Measurements from ENCODE around the gene SUPT3H.
"Not testable (repeated sequence)": the region's sequence is repeated elsewhere in the genome, so short reads cannot be mapped to it uniquely, and the experiment has no call there.

The SUPT3H gene

DNA sequence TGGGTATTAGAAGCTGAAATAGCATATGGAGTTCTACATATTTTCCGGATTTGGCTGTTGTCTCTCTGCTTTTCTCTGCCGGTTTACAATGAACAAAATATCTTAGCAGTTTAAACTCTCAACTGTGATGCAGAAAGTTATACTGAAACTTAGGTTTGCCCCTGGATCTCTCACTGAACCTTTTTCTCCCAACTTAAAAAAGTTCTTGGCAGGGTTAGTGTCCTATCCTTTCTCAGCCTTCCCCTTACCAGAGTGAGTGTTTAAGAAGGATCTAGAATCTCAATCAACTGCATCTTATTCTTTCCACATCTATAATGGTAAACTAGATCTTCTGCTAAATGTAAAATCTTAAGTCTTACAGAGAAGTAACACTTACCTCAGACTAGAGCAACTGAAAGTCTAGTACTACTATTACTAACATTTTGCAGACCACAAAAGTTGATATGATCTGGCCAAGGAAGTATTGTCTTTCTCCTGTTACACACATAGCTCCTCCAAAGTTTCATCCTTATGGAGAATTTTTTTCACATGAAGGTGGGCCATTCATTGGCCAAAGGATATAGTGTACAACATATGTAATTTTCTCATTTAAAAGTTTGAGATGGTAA lies 441.9 kb downstream of the SUPT3H start:
- DNase-seq: no peak

DNA sequence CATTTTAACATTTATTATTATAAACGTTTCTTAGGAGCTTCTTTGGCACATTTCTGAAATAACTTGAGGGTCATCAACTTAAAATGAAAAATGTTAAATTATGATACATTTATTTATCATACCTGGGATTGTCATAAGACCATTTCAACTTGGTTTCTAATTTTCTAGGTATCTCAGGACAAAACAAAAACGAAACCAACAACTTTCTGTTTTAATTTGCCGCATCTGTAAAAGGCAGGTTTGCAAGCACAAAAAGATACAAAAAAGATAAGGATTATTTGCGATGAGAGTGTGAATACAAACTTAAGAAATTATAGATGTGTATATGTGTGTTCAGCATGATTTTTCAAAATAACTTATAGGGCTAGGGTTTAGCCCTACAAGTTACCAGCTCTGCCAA lies 444.6 kb downstream of the SUPT3H start:
- peak; percentile 57 for DNase-seq

DNA sequence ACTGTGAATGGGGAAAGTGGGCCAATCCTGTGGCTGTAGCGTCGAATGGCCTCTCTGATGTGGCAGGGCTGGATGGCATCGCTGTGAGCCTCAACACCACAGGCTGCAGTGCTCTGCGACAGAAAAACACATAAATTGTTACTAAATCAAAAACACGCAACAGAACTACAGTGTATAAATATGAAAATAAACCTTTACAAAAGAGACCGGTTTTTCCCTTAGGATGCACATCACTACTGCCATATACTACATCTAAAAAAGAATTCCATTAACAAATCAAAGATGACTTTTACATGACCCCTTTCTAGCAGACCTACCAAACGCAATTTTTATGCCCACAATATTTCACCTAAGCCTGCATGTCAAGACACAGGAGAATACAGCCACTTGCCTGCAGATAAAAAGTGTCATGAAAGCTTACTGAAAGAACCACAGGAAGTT lies 445.1 kb downstream of the SUPT3H start:
- DNase-seq: peak; percentile 71

DNA sequence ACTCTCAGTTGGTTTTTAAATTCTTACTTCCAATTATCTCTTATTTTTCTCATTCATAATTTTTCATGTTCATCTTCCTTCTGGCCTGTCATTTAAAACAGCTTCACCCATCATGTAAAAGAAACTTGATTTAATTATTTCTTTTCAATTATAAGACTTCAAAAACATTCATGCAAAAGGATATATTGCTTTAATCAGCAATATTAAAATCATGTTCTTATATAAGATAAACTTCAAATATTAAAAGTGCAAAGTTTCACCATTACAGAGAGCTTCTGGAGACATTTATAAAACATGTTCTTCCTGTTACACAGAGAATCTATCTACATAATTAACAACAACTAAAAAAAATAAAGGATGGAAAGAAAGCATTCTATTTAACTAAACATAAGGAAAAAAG lies 446.3 kb downstream of the SUPT3H start:
- no peak for DNase-seq

DNA sequence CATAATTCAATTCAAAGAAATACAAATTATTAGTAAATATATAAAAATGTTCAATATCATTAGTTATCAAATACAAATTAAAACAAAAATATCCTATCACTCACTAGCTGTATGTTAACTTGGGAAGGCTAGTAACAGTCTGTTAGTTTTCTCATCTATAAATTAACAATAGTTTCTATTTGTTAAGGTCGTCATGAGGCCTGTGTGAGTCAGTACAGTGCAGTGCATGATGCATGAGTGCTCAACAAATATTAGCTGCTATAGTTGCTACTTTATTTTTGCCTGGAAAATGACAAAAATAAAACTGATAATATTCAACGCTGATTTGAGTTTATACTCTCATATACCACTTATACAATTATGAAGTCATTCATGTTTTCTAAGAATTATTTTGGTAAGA lies 451.2 kb downstream of the SUPT3H start:
- DNase-seq: peak; percentile 34

DNA sequence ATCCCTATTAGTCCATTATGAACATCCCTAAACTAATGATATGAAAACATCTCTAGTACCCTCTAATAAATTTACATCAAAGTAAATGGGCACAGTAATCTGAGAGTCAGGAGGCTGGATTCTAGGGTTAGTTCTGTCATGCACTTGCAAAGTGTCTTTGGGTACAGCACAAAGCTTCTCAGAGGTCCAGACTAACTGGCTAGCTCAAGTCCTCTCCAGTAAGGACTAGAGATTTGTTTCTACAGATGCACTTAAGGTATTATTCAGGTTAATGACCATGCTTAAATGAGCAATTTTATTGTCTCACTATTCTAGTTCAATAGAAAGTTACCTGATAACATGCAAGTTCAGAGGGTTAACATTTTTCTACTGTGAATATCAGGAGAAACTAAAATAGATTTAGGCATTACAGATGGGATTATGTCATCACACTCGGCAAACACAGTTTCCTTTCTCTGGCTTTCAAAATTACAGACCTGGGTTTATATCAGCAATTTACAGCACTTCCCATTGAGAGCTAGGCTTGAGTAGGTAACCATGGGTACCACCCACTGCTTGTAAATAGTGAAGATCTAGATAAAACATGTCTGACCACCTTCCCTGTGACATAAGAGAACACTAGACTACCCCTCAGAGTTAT lies 452.5 kb downstream of the SUPT3H start:
- peak; percentile 85 for DNase-seq

DNA sequence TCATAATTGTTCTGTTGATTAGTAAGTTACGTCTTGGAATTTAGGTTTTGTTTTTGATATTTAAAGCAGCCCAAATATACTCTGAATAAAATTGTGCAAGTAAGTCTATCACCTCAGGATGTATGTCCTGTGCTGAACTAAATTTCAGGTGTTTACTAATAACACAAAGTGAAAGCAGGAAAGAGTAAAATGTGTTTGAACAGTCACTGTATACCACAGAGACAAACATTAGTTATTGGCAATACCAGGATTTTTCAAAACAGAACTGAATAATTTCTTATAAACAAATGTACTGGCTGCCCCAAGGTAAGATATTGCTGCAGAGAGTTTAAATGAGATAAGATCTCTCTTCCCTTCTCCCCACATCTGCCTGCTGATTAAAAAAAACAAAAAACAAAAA lies 454.3 kb downstream of the SUPT3H start:
- DNase-seq: peak; percentile 37

DNA sequence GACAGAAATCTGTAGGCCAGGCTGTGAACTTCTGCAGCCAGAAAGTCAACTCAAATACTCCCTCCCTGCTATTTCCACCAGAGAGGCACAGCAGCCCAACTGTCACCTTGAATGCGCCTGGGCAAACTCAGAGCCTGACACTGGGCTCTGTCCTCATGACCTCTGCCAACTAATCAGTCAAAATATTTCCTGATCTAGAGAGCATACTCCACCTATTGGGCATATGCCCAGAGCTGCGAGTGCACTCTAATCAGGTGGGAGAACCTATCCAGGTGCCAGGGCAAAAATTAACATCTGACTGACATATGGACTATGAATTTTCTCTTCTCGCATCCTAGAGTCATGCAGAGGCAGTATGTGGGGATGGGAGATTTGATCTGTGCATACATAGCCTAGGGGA lies 455.9 kb downstream of the SUPT3H start:
- DNase-seq: peak; percentile 23

DNA sequence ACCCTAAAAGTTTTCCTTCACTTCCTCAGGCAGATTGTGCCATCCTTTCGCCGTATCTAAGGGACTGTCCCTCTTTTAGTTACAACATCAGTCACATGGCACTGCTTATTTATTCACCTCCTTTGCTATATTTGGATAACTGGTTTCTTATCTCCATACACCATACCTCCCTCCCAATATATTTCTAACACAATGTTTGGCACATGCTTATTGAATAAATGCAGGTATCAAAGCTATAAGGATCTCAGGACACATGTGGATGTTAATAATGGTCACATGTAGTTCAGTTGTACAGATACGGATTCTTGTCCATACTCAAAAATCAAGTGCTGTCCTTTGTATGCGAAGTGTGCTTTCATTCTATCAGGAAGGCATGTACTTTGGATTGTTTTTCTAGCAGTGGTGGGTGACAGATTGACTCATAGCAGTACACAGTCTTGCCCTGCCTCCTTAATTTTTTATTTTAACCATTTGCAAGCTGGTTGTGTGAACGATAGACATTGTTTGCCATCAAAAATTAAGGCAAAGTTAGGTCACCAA lies 456.7 kb downstream of the SUPT3H start:
- no peak for DNase-seq

DNA sequence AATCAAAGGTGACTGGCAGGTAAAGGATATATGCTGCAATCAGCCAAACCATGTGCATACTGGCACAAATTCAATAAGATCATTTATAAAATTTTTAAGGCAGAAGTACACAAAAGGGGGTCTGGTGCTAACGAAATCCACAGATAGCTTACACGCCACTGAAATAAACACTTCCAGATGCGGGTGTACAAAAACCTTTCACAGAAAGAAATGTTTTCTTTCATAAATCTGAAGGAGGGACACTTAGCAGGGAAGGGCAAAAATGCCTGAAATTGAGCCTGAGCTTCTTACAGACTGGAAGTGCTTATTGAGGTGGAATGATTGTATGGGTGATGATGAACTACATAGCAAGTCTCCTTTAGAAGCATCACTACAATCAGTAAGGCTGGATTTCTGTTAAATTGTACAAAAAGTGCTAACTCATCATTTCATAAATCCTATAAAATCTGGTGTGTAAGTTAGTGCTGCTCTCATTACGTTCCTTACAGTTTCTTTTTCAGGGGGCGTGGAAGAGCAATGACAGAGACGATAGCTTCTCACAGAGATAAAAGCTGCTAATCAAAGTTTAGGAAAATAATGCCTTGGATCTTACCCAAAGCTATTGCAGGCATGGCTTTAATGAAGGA lies 458.9 kb downstream of the SUPT3H start:
- DNase-seq: no peak

DNA sequence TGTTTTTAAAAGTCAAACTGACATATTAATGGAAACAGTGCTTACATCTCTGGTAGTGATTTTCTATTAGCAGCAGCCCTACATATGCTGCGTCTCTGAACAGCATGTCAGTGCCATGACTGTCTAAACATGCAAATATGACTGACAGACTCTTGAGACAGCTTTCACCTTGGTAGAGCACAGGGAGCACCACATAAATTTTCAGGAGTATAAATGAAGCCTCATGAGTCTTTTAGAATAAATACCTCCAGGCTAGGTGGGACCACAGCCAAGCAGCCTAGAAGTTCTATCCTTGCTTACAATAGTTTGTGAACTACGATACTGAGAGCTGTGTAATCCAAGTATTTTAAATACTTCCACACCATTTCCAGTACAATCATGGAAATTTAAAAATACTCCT lies 460.3 kb downstream of the SUPT3H start:
- no peak for DNase-seq

DNA sequence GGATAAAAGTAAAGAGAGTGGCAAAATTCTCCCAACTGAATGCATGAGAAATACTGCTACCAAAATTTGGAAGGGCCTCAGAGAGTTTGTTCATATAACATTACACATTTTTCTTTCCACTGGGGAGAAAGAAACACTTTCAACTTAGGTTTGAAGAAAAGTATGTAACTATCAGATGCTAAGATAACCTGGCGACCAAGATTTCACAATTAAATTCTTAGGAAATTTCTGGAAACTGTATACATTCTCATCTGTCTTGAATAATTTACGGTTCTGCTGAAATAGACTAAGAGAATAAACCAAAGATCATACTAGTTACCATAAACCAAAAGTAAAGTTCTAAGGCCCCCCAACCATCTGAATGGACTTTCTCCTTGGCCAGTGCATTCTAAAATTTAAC lies 462.6 kb downstream of the SUPT3H start:
- DNase-seq: no peak

DNA sequence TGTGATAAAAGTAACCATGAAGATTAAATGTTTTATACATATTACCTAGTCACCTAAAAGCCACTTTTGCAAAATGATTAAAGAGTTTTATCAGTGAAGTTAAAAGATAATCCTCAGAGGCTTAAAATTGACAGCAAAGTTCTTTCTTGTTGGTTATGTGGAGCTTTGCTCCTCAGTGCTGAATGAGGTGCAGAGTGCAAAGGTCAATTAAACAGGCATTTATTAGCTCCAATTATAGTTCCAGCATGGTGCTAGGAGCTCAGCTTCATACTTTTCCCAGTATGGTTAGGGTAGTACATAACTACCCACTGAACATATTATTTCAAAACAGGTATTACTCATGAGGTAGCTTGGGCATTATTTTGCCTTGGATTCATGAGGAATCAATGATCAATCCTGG lies 463.6 kb downstream of the SUPT3H start:
- DNase-seq: no peak

DNA sequence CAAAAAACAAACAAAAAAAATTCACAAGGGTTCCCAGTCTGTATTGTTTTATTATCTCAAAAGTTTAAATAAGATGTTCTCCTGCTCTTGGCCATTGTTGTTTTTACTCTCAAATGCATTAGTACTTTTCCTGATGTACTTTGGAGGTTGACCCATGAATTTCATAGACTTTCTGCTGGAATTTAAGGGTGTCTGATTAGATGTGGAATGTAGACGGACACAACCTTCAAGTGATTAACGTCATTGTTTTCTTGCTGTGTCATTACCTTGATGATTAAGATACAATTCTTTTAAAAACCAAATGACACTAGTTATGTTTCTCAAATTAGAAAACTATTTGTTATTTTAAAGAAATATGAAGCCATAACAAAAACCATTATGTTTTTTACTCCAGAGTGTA lies 471.0 kb downstream of the SUPT3H start:
- no peak for DNase-seq

DNA sequence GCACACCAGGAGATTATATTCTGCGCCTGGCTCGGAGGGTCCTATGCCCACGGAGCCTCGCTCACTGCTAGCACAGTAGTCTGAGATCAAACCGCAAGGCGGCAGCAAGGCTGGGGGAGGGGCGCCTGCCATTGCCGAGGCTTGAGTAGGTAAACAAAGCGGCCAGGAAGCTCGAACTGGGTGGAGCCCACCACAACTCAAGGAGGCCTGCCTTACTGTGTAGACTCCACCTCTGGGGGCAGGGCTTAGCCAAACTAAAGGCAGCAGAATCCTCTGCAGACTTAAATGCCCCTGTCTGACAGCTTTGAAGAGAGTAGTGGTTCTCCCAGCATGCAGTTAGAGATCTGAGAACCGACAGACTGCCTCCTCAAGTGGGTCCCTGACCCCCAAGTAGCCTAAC lies 477.4 kb downstream of the SUPT3H start:
- DNase-seq: not testable (repeated sequence)

DNA sequence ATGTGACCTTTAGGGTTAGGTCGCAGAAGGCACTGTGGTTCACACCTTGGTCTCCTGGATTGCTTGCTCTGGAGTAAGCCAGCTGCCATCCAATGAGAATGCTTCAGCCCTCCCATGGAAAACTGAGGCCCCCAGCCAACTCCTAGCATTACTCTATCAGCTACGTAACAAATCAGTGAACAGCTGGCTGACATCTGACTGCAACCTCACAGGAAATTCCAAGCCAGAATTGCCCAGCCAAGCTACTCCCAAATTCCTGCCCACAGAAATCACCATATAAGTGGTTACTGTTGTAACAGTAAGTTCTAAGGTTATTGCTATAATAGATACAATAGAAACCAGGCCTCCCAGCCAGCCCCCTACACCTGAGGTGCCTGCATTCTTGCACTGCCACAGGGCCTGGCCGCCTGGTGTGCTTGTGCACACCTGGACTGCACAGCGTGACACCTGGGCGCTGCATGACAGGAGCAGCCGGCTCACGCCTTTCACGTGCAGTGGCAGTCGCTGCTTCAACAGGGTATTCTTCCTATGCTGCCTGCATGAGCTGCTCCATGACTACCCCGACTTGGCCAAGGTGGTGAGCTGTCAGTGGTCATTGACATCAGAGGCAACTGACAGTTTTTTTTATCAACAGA lies 479.3 kb downstream of the SUPT3H start:
- no peak for DNase-seq

DNA sequence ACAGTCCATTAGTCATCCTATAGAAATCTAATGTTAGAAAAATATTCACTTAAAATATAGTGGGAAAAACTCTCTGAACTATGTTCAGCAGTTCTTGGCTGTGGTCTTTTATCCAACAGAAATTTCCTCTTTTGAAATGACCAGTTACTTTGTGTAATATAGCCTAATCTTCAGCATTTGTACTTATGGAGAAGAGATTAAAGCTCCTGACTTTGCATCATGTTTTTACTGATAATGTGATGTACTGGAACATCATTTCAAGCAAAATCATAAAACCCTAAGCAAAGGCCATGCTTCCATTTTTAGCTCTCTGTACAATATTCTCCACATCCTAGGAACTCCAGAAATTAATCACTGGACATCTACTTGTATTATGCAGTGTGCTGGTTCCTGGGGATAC lies 480.4 kb downstream of the SUPT3H start:
- DNase-seq: no peak

DNA sequence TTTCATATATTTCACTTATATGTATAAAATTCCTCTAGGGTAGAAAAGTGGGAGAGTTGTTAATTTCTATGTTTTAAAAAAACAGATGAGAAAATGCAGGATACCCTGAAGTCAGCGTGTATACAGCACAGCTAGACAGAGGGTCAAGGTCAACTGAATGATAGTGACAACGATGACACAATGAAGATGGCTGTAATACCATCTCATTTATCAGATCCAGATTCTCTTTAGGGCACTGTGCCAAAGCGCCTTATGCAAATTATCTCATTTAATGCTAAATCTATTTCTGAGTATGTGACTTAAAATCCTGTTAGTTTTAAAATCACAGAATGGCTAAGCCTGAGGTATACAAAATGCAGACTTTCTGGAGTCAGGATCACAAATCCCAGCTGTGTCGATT lies 481.0 kb downstream of the SUPT3H start:
- no peak for DNase-seq

DNA sequence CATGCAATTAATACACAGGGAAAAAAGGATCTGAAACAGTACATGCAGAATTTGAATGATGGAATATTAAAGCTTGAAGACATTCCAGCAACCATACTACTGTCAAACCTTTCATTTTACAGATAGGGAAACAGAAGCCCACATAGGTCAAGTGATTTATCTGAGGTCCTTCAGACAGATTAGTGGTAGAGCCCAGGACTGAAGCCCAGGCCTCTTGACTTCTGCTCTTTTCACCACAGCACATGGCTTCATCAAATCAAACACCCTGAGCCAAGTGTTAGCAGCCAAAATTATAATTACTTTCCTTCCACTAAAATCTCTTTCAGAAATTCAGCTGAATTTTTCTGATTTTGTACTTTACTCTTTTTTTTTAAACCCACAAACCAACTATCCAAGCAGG lies 485.2 kb downstream of the SUPT3H start:
- no peak for DNase-seq

DNA sequence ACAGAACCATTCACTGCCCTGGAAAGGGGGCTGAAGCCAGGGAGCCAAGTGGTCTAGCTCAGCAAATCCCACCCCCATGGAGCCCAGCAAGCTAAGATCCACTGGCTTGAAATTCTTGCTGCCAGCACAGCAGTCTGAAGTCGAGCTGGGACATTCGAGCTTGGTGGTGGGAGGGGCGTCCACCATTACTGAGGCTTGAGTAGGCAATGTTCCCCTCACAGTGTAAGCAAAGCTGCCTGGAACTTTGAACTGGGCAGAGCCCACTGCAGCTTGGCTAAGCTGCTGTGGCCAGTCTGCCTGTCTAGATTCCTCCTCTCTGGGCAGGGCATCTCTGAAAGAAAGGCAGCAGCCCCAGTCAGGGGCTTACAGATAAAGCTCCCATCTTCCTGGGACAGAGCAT lies 498.7 kb downstream of the SUPT3H start:
- not testable (repeated sequence) for DNase-seq

DNA sequence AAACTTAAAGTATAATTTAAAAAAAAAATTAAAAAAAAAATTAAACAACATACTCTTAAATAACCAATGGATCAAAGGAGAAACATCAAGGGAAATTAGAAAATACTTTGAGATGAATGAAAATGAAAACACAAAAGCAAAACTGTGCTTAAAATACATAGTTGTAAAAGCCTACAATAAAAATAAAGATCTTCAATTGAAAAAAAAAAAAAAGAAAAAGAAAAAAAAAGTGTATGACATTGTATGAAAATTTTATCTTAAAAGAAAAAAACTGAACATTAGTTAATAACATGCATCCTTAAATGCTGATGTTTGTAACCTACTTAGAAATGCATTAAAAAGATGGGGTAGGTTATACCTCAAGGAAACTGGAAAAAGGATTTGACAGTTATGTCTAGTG lies 501.1 kb downstream of the SUPT3H start:
- DNase-seq: not testable (repeated sequence)

DNA sequence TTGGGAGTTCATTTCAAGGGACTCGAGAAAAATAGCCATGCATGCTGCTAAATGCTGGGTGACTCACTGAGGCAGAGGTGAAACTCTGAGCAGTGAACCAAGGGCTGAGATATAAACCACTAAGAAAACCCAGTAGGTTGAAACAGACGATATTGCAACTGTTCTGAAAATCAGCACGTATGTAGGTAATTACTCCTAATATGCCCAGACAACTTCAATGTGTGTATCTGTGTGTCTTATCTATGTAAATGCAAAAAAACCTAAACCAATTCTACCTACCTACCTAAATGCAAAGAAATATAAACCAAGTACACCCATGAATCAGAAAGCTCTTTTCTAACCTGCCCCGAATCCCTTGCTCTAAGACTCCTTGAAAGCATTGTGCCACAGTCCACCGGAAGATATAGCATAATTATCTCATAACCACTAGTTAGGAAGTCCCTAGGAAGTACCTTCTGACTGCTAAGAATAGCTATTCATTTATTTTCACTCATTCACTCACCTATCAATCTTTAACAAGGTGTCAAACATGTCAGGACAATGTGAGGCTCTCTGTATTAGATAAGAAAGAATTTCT lies 508.3 kb downstream of the SUPT3H start:
- DNase-seq: no peak

DNA sequence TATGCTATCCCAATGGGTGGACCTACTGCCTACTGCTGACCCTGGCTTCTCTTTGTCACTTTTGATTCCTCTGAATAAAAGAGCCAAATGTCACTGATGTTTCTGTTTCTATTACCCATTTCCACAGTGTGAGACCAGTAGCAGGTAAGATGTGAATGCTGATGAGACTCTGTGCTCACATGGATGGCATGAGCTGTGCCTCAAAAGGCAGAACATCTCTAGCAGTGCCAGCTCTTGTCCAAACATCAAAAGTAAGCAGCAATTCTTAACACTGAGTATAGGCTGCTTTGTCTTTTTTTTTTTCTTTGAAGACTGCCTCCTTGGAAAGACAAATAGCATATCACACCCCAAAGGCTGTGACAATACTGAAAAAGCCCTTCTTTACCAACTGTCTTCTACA lies 508.8 kb downstream of the SUPT3H start:
- DNase-seq: no peak

DNA sequence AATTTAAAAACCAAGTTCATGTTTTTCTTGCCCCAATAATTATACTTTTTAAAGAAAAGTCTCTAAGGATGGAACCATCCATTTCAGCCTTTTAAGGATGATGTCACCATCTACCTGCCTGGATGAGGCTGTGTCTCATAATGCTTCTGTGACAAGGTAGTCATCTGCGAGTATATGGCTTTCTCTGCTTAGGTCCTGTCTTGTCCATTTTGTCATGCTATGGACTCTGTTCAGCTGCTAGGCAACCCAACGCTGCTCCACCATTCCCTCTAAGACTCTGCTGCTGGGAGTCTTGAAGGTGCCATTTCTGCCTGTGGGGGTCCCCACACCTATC lies 509.4 kb downstream of the SUPT3H start:
- DNase-seq: no peak

Data from CD4-positive, alpha-beta T cell treated with Interleukin-12 subunit alpha and Interleukin-12 subunit beta, for 1 hour (primary cell).